Pons (tissue), 1 donor: Measurements from ENCODE around the gene JAKMIP1.
"Not testable (repeated sequence)": the region's sequence is repeated elsewhere in the genome, so short reads cannot be mapped to it uniquely, and the experiment has no call there.

Experiments used
- DNase-seq: peaks from one replicate; pipeline ENCODE4 v3.0.0-alpha.2; 2016; ENCODE audit warnings: low spot score

JAKMIP1 gene

GRCh38 chr4:6013564-6013963 is 186.8 kb downstream of the JAKMIP1 start:
- no peak for DNase-seq

GRCh38 chr4:6012200-6012599 is 188.1 kb downstream of the JAKMIP1 start:
- DNase-seq, result no peak

GRCh38 chr4:6011686-6012085 is 188.7 kb downstream of the JAKMIP1 start:
- DNase-seq, result peak; percentile 14

- no peak for DNase-seq
Observed at GRCh38 chr4:6011271-6011671, 189.1 kb downstream of the JAKMIP1 start.

- no peak for DNase-seq
Observed at GRCh38 chr4:6010789-6011188, 189.6 kb downstream of the JAKMIP1 start.

GRCh38 chr4:6009452-6009851 is 190.9 kb downstream of the JAKMIP1 start:
- DNase-seq, result no peak

GRCh38 chr4:6008766-6009385 is 191.5 kb downstream of the JAKMIP1 start:
- DNase-seq, result no peak

- no peak for DNase-seq
Observed at GRCh38 chr4:6008092-6008551, 192.2 kb downstream of the JAKMIP1 start.

- no peak for DNase-seq
Observed at GRCh38 chr4:6005175-6005574, 195.2 kb downstream of the JAKMIP1 start.

GRCh38 chr4:6003485-6003884 is 196.9 kb downstream of the JAKMIP1 start:
- DNase-seq, result not testable (repeated sequence)

- DNase-seq, result no peak
Observed at GRCh38 chr4:6002926-6003325, 197.4 kb downstream of the JAKMIP1 start.

- no peak for DNase-seq
Observed at GRCh38 chr4:6002492-6002833, 197.9 kb downstream of the JAKMIP1 start.

GRCh38 chr4:6001680-6002491 is 198.5 kb downstream of the JAKMIP1 start:
- DNase-seq, result no peak

GRCh38 chr4:5999830-6000365 is 200.5 kb downstream of the JAKMIP1 start:
- no peak for DNase-seq

- no peak for DNase-seq
Observed at GRCh38 chr4:5999356-5999755, 201.0 kb downstream of the JAKMIP1 start.

- DNase-seq, result peak; percentile 69
Observed at GRCh38 chr4:5998333-5998936, 201.9 kb downstream of the JAKMIP1 start.

- DNase-seq, result no peak
Observed at GRCh38 chr4:5996641-5997040, 203.7 kb downstream of the JAKMIP1 start.

- no peak for DNase-seq
Observed at GRCh38 chr4:5995901-5996623, 204.3 kb downstream of the JAKMIP1 start.

GRCh38 chr4:5993876-5994811 is 206.2 kb downstream of the JAKMIP1 start:
- DNase-seq, result no peak

GRCh38 chr4:5993346-5993745 is 207.0 kb downstream of the JAKMIP1 start:
- DNase-seq, result not testable (repeated sequence)

GRCh38 chr4:5992828-5993321 is 207.5 kb downstream of the JAKMIP1 start:
- no peak for DNase-seq
